GM21528 (cell line): ENCODE data around the gene CELF2.
"Not testable (repeated sequence)": the region's sequence is repeated elsewhere in the genome, so short reads cannot be mapped to it uniquely, and the experiment has no call there.

Source experiments
- ATAC-seq: cut with Tn5 transposase; IDR thresholded peaks from one replicate; pipeline ENCODE4 v1.9.1; 2021; ENCODE audit warnings: mild to moderate bottlenecking, moderate library complexity; ENCODE audit not compliant: unreplicated experiment, low FRiP score

The CELF2 gene

GRCh38 chr10:11118686-11119085 is 101.0 kb downstream of the CELF2 start:
- no peak for ATAC-seq

GRCh38 chr10:11119843-11120242 is 102.2 kb downstream of the CELF2 start:
- ATAC-seq, result no peak

DNA sequence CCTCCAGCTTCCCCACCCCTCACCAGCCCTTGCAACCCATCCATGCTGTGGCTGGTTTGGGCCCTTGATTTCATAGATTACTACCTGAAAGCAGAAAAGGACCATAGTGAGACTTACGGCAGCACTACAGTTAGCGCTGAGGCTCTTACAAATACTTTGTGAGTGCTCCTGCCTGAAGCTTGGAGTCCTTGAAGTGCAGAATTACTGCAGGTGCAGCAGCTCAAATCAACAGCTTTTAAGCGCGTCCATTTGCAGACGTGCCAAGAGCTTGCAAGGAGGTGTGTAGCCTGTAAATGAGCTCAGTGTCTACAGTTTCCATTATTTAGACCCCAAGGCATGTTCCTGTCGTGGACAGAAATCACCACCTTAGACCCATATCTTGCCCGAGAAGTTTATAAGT is 103.0 kb downstream of the CELF2 start:
- no peak for ATAC-seq

- ATAC-seq, result not testable (repeated sequence)
Observed at GRCh38 chr10:11123892-11124291, 106.2 kb downstream of the CELF2 start.

DNA sequence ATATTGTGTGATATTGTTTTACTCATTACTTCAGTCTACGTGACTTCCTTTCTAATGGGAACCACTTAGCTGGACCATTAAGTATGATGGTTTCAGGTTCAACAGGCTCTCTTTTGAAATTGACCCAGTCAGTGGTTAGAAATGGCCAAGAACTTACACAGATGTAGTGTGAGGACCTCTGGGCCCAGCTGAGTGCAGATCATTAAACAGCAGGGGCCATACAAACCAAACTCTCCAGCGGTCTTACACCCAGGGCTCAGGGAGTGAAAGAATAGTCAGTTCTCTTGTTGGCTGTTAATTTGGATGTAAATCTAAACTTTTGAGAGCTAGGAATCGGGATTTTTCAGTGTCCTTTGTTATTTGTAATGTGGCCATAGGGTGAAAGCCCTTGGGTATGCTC is 107.3 kb downstream of the CELF2 start:
- no peak for ATAC-seq

DNA sequence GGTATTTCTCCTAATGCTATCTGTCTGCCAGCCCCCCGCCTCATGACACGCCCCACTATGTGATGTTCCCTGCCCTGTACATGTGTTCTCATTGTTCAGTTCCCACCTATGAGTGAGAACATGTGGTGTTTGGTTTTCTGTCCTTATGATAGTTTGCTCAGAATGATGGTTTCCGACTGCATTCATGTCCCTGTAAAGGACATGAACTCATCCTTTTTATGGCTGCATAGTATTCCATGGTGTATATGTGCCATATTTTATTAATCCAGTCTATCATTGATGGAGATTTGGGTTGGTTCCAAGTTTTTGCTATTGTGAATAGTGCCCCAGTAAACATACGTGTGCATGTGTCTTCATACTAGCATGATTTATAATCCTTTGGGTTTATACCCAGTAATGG is 109.3 kb downstream of the CELF2 start:
- not testable (repeated sequence) for ATAC-seq

- no peak for ATAC-seq
Observed at GRCh38 chr10:11131112-11131639, 113.5 kb downstream of the CELF2 start.

- no peak for ATAC-seq
Observed at GRCh38 chr10:11134411-11134810, 116.7 kb downstream of the CELF2 start.

DNA sequence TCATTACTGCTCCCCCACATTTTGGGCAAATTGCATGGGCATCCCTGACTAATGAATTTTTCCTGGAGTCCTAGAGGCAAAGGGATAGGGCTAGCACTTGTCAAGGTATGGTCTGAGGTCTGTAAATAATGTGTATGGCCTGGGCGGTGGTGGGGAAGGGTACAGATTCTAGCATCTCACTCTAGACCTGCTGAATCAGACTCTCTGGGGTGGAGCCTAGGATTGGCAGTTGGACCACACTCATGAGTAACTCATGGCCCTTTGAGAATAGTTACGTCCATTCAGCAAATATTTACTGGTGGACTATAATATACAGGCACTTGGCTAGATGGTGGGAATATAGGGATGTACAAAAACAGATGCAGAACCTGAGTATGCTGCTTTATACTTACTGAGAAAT is 118.0 kb downstream of the CELF2 start:
- no peak for ATAC-seq

GRCh38 chr10:11138314-11139033 is 120.8 kb downstream of the CELF2 start:
- ATAC-seq, result no peak

DNA sequence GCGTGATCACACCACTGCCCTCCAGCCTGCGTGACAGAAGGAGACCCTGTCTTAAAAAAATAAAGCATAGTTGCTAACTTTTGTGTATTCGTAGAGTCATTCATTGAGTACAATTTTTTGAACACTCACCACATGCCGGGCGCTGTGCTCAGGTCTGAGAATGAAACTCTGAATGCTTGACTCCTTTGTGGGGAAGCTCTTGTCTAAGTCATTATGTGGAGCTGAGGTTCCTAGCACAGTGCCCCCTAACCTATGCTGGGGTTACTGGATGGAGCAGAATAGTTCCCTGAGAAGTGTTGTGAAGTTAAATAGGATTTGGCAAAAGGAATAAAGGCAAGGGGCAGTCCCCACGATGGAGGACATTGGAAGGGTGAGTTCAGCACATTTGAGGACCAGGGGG is 123.3 kb downstream of the CELF2 start:
- ATAC-seq, result no peak

GRCh38 chr10:11141571-11142091 is 124.0 kb downstream of the CELF2 start:
- no peak for ATAC-seq

DNA sequence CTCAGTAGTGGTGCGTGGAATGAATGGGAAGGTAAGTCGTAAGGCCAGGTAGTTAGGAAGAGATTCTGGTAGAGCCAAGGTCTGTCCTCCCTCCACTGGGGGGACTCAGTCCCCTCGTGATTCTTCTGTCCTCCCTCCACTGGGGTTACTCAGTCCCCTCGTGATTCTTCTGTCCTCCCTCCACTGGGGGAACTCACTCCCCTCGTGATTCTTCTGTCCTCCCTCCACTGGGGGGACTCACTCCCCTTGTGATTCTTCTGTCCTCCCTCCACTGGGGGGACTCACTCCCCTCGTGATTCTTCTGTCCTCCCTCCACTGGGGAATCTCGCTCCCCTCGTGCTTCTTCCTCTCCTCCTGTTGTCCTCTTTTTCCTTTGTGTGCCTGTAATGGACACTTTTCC is 125.1 kb downstream of the CELF2 start:
- no peak for ATAC-seq

- ATAC-seq, result no peak
Observed at GRCh38 chr10:11143242-11143641, 125.6 kb downstream of the CELF2 start.

GRCh38 chr10:11144626-11145494 is 127.2 kb downstream of the CELF2 start:
- peak; percentile 30 for ATAC-seq

GRCh38 chr10:11145495-11145855 is 127.8 kb downstream of the CELF2 start:
- peak; percentile 86 for ATAC-seq

GRCh38 chr10:11146402-11147171 is 128.9 kb downstream of the CELF2 start:
- no peak for ATAC-seq

GRCh38 chr10:11147722-11148121 is 130.1 kb downstream of the CELF2 start:
- ATAC-seq, result no peak

DNA sequence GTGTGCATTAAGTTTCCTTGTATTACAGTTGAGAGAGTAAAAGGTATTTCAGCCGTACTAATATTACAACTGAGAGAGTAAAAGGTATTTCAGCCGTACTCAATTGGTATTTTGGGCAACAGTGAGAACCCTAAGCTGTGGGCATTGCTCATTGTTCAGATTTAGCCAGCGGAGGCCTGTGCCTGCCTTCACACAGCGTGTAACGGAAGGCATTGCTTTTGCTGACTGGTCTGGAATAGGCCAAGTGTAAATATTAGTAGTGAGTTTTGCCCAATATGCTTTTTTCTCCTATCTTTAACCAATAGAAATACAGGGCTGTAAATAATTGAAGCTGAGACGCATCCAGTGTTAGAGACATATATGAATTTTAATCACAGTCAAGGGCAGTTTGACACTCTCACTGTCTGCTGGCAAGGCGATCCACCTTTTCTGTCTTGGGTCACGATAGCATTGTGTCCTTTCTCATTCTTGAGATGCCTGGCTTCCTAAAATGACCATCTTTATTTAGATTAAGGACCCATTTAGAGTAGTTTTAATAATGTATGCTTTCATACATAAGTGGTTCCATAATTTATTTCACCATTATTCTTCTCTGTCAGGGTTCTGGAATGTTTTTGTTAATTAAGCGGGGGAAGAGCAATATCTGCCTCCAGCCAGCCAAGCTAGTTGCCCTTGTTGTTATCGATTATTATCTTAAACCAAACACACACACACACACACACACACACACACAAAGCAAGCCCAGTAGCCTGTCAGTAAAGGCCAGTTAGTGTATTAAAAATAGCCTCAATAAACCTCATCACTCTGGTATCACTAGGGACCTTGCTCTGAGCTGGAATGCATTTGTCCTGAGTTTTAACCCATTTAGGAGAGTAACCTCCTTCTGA is 130.7 kb downstream of the CELF2 start:
- ATAC-seq, result no peak

DNA sequence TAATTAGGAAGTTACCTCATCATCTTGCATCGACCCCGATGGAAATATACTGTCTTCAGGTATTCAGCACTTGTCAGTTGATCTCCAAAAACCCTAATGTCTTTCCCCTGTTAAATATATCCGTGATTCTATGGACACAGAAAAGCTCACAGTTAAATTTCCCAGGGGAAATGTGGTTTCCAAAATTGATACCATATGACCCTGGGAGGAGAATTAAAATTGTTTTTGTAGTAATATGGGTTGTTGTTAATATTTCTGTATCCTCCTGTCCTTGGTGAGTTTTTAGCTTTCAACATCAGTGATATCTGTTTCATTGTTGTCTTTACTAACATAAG is 132.1 kb downstream of the CELF2 start:
- no peak for ATAC-seq
